ENCODE measurements around the gene LRRC8A.
A peak's percentile ranks its signal among the peaks of the same experiment; 100 is the strongest.
"Not testable (repeated sequence)": the region's sequence is repeated elsewhere in the genome, so short reads cannot be mapped to it uniquely, and the experiment has no call there.

The LRRC8A gene

GRCh38 chr9:128860937-128861336, 21.0 kb upstream of the LRRC8A start:
- DNase-seq (ENCODE audit: low read depth), result no peak
- H3K4me3 ChIP-seq (ENCODE audit: low read length), result no peak overlapping the region
- no peak for TF ChIP-seq CTCF (conservative IDR thresholded peaks at IDR 0.05; ENCODE audit: low read depth, low read length)

- TF ChIP-seq CTCF (conservative IDR thresholded peaks at IDR 0.05; ENCODE audit: low read depth, low read length), result no peak
- no peak for DNase-seq (ENCODE audit: low read depth)
- H3K4me3 ChIP-seq (ENCODE audit: low read length), result no peak overlapping the region
Measured at GRCh38 chr9:128861501-128861900, 20.4 kb upstream of the LRRC8A start.

- DNase-seq (ENCODE audit: low read depth), result no peak
- no peak for TF ChIP-seq CTCF (conservative IDR thresholded peaks at IDR 0.05; ENCODE audit: low read depth, low read length)
- H3K4me3 ChIP-seq (ENCODE audit: low read length), result no peak overlapping the region
Measured at GRCh38 chr9:128862401-128862851, 19.5 kb upstream of the LRRC8A start.

GRCh38 chr9:128863647-128864046, 18.3 kb upstream of the LRRC8A start:
- H3K4me3 ChIP-seq (ENCODE audit: low read length), result no peak overlapping the region
- no peak for DNase-seq (ENCODE audit: low read depth)
- TF ChIP-seq CTCF (conservative IDR thresholded peaks at IDR 0.05; ENCODE audit: low read depth, low read length), result peak; percentile 86

- no peak for TF ChIP-seq CTCF (conservative IDR thresholded peaks at IDR 0.05; ENCODE audit: low read depth, low read length)
- DNase-seq (ENCODE audit: low read depth), result no peak
- H3K4me3 ChIP-seq (ENCODE audit: low read length), result no peak overlapping the region
Measured at GRCh38 chr9:128870128-128870940, 11.6 kb upstream of the LRRC8A start.

DNA sequence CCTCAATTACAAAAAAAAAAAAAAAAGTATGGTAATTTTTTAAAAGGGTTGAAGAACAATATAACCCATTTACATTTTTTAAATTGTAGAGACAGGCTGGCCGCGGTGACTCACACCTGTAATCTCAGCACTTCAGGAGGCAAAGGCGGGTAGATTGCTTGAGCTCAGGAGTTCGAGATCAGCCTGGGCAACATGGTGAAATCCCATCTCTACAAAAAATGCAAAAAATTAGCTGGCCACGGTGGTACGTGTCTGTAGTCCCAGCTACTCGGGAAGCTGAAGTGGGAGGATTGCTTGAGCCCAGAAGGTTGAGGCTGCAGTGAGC, 11.0 kb upstream of the LRRC8A start:
- H3K4me3 ChIP-seq (ENCODE audit: low read length); DNase-seq (ENCODE audit: low read depth): not testable (repeated sequence)

GRCh38 chr9:128877852-128878251, 4.1 kb upstream of the LRRC8A start:
- no peak for DNase-seq (ENCODE audit: low read depth)
- H3K4me3 ChIP-seq (ENCODE audit: low read length), result no peak overlapping the region
- TF ChIP-seq CTCF (conservative IDR thresholded peaks at IDR 0.05; ENCODE audit: low read depth, low read length), result no peak
